Measurements from ENCODE around the gene FBLIM1.

Gene FBLIM1

DNA sequence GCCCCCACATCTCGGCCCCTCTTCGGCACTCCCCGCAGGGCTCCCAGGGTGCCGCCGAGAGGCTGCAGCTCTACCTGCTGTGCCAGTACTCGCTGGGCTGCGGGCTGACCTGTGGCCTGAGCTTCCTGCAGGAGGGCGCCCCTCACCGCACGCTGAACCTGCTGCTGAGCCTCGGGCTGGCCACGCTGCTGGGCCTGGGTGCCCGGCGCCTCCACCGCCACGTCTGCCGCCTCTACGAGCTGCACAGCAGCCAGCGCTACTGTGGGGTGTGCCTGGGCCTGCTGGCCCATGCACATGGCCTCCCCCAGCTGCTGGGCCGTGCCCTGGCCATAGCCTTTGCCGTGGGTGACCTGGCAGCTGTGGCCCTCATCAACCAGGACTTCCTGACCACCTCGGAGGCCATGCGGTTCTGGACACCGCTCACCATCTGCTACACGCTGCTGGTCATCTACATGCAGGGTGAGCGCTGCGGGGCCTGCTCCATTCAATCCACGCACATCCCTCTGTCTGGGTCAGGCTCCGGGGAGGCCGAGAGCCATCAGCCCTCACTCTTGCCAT is 14.4 kb upstream of the FBLIM1 start:
- H3K4me3 ChIP-seq (ENCODE audit: low read depth, low read length) = no peak overlapping the region

DNA sequence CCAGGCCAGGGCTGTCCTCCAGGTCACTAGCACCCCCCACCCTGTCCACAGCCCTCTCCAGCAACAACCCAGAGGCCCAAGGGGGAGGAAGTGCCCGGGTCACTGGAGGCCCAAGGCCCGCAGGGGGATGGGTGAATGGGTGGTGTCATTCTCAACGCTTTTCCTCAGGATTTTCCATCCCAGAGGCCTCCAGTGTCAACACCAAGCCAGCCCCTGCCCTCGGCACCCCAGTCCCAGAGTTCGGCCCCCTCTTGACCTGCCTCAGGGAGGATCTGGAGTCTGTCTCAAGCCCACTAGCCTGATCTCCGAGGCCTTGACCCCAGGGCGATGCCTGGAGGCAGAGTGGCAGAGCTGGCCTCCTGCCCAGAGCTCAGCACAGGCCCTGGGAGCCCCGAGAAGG is 11.2 kb upstream of the FBLIM1 start:
- no peak overlapping the region for H3K4me3 ChIP-seq (ENCODE audit: low read depth, low read length)

DNA sequence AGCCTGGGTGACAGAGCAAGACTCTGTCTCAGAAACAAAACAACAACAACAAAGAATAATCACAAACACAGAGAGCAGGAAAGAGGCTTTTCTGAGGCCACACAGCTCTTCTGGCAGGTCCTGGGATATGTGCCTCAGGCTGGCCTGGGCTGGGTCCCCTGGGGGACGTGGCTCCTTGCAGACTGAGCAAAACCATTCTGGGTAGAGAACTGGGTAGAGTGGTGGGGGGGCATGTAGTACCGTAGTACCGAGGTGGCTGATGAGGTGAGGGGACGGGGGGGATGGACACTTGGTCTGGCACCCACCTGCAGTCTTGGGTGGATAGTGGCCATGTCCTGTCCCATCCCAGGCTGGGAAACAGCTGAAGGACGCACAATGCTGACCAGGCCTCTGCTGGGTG is 10.3 kb upstream of the FBLIM1 start:
- no peak overlapping the region for H3K4me3 ChIP-seq (ENCODE audit: low read depth, low read length)

DNA sequence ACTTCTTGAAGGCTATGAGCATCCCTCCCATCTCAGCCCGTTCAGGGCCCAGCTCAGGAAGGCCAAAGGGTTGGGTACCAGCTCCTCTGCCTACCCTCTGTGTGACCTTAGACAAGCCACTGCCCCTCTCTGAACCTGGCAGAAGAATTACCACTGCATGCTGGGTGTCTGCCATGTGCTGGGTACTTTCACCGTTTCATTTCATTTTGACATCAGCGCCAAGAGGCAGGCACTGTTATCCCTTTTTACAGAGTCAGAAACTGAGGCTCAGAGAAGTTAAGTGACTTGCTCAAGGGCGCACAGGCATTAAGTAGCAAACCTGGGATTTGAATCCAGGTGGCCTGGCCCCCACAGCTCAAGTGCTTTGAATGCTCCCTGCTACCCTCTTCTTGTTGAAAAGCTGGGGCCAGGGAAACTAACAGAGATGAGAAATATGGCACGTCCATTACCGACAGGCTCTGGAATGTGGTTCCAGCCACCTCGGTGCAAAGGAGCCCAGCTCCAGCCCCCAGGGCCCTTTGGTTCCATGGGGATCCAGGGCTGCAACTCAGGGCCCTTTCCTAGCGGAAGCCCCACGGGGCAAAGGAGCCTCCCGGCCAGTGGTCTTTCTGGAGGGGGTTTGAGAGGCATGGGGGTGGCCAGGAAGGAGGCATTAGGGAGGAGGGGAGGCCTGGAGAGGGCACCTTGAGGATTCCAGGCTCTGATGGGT is 9.8 kb upstream of the FBLIM1 start:
- no peak overlapping the region for H3K4me3 ChIP-seq (ENCODE audit: low read depth, low read length)

DNA sequence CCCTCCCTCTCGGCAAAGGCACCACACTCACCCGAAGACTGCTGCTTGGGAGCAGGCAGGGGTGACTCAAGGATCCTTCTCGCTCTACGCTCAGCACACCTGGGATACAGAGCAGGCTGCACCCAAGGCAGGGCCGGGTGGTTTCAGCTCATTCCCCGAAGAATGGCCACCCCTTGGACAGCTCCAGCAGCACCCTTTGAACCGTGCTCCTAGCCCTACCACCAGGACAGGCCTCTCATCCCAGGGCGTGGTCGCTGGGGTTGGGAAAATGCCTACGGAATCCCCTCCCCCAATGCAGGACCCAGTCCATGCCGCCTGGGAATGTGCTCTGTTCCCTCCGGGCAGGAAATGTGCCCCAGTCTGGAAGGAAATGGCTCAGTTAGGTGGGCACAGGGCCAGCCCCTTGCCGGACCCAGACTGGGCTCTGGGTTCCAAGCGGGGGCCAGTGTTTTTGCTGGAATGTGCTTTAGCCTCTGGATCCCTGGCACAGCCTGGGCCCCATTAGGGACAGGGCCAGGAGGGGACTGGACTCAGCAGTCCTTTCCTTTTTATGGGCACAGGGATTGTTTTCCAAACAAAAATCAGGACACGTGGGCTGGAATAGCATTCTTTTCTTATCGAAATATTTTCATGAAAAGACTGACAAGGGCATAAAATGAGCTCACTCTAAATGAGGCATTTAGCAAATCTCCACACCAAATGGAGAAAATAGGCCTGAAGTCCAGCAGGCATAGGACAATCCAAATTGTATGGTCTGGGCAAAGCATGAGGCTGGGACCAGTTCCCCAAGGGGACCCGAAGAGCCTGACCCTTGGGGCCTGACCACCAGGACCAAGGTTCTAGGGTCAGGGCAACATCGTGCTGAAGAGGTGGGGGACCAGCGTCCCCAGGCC is 8.9 kb upstream of the FBLIM1 start:
- no peak overlapping the region for H3K4me3 ChIP-seq (ENCODE audit: low read depth, low read length)

DNA sequence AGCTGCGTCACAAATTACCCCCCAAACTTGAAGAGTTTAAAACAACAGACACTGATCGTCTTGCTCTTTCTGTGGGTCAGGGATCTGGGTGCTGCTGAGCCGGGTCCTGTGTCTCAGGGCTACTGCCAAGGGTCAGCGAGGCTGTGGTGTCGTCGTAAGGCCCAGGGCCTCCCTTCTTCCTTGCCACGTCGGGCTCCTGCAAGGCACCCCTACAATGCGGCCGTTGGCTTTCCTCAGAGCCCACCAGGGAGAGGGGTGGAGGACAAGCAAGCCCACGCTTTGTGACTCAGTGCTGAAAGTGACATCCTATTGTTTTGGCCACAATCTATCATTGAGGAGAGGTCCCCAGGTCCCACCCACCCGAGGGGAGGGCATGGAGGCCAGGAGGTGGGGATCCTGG is 7.7 kb upstream of the FBLIM1 start:
- no peak overlapping the region for H3K4me3 ChIP-seq (ENCODE audit: low read depth, low read length)

DNA sequence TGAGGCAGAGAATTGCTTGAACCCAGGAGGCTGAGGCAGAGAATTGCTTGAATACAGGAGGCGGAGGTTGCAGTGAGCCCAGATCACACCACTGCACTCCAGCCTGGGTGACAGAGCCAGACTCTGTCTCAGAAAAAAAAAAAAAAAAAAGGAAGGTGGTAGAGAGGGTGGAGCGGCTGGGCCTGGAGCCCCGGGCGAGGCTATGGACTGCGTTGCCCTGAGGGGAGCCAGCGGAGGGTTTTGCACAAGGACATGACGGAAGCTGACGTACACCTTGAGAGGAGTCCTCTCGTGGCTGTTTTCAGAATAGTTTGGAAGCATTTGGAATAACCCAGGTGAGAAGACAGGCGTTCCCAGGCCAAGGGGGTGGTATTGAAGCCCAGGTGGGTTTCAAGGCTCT is 6.9 kb upstream of the FBLIM1 start:
- no peak overlapping the region for H3K4me3 ChIP-seq (ENCODE audit: low read depth, low read length)

DNA sequence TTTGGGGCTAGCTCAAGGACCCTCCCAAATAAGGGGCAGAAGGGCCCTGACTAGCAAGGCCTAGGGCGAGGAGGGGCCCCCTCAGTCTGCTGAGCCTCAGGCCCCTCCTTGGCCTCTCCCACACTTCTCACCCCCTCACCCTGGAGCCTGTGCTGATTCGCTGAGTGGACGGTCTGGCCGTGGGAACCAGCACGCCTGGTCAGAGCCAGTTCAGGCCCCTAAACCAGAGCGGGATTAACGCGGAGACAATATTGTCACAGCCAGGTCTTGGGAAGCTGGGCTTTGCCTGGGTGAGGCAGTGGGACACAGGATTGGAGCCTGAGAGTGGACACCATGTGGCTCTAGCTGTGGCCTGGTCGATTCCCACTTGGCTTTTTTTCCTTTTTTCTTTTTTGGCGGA is 4.8 kb upstream of the FBLIM1 start:
- H3K4me3 ChIP-seq (ENCODE audit: low read depth, low read length) = no peak overlapping the region

DNA sequence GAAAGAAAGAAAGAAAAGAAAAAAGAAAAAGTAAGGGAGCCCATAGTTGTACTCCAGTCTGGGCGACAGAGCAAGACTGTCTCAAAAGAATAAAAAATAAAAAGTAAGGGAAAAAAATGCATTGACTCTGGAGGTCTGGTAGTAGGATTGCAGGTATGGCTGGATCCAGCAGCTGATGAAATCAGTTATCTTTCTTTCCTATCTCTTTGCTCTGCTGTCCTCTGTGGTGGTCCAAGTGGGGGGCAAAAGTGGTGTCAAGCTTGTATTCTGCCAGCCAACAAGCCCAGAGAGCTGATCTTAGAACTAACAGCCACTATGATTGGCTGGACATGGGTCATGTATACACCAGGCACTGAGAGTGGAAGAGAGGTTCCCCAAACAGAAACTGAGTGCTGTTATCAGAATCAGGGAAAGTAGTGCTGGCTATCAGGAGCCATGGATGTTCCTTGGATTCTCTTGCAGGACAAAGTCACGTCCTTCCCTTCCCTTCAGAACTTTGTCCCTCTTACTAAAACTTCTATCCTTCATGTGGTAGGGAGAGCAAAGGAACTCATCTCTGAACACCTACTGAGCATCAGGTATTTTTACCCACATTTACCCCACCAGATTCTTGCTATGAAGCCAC is 3.5 kb upstream of the FBLIM1 start:
- no peak overlapping the region for H3K4me3 ChIP-seq (ENCODE audit: low read depth, low read length)

DNA sequence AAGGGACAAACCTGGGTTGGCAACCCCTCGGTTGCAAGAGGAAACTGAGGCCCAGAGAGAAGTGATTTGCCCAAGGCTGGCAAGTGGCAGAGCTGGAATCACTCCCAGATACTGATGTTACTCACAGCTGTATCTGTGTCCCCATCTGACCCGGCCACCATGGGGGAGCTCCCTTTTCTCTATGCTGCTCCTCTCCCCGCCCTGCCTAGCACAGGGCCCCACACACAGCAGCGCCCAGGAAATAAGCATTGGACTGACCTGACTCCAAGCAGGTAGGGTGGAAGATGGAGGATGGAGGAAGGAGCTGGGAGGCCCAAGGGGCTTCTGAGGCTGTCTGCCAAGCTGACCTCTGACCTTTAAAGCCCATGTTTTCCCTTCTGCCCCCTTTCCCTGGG is 3.0 kb upstream of the FBLIM1 start:
- H3K4me3 ChIP-seq (ENCODE audit: low read depth, low read length) = no peak overlapping the region

DNA sequence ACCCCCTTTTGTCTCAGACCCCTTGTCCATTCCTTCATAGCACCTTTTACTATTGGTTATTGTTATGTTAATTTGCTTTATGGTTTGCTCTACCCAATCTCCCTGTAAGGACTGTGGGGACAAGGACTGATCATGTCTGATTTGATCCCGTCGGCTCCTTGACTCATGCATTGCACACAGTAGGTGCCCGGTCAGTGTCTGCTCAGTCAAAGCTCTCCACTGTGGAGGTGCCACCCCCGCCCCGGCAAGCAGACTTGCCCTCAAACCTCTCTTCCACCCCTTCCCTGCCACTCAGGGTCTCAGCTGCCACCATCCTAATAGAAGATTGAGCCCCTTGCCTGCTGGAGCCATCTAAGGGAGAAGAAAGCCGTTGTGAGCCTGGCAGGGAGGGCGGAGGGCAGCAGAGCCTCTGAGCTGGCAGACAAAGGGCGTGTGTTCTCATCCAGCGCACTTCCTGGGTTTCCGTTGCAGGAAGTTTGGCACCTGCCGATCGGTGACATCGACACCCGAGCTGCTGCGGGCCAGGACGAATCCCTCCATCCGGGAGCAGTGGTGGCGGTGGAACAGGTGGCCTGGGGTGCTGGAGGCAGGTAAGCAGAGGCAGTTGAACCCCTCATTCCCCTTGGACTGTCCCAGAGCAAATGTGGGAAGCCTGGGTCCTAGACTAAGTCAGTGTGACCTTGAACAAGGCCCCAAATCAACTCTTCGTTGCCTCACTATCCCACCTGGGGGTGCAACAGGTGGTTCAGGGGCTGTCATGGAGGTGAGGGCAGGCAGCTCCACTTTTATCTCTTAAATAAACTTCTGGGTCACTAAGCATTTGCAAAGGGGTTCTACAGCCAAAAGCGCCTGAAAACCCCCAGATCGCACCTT is 2.2 kb upstream of the FBLIM1 start:
- H3K4me3 ChIP-seq (ENCODE audit: low read depth, low read length) = no peak overlapping the region

DNA sequence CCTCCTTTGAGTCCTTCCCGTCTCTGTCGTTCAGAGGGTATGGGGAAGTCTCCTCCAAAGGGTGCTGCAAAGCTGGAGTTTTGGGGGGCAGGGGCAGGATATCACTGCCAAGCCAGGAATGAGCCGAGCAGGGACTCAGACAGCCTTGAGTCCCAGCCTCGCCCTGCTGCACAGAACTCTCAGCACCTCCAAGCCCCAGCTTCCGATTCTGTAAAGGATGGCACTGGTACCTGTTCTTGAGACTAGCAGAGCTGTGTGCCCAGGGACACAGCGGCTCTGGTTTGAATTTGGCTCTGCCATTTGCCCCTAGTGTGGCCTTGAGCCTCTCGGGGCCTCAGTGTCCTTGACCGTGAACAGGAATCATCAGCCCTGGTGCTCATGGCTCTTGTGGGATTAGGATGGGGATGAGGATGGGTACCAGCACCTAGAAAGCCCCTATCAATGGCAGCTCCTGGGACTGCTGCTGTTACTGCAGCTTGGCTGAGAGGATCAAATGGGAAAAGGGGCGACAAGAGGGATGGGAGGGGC is 1.5 kb upstream of the FBLIM1 start:
- no peak overlapping the region for H3K4me3 ChIP-seq (ENCODE audit: low read depth, low read length)

DNA sequence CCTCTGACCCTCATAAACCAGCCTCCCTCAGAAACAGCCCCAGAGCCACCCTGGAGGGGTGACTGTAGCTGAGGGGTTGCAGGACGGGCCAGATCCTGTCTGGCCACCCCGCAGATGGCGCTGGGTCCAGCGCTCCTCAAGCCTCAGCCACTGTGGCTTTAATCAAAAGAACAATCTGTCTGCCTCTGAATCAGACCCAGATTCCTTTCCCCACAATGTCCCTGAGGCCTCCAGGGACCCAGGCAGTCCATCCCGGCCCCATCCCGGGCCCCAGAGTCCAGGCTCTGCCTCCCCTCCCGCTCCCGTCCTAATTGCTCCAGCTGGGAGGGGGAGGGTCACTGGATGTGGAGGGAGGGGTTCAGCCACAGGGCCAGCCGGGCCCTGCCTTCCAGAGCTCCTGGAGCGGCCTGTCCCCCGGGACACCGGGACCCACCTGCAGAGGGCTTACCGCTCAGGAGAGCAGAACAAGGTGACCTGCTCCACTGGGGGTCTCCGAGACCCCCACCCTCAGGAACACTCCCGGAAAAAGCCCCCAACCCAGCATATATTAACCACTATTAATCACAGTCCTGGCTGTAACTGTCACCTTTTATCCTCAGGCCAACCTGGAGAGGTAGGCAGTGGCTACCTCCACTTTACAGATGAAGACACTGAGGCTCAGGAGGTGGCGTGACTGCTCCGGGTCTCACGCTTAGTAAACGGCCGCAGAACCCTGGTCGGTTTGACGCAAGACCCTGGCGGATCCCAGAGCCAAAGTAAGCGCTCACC is 836 bp upstream of the FBLIM1 start:
- peak overlapping the region; percentile 38 for H3K4me3 ChIP-seq (ENCODE audit: low read depth, low read length)

DNA sequence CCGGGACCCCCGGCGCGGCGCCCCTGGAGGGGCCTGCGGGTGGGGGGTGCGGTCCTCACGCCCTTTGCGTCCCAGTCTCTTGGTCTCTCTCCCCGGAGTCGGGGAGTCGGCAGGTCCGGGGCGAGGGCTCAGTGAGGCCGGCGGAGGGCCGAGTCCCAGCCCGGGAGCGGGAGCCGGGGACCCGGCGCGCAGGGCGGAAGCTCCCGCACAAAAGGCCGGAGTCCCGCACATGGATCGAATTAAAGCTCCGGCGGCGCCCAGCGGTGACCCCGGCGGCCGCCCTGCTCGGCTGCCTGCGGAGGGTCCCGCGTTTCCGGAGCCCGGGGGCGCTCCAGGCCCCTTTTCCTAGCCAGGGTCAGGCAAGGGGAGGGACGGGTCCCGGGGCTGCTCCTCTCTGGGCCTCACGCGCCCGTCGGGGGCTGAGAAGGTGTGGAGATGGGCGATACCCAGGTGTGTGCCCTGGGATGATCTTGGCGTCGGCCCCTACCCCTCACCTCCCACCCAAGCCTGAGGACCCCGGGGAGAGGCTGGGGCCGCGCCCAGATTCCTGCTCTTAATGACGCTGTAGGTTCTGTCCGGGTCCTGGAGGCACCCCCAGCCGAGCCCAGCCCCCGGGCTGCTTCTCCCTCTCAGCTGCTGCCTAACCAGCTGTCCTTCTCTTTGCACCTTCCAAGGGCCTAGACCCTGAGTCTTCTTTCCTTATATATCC is 512 bp downstream of the FBLIM1 start:
- H3K4me3 ChIP-seq (ENCODE audit: low read depth, low read length) = peak overlapping the region; percentile 75

DNA sequence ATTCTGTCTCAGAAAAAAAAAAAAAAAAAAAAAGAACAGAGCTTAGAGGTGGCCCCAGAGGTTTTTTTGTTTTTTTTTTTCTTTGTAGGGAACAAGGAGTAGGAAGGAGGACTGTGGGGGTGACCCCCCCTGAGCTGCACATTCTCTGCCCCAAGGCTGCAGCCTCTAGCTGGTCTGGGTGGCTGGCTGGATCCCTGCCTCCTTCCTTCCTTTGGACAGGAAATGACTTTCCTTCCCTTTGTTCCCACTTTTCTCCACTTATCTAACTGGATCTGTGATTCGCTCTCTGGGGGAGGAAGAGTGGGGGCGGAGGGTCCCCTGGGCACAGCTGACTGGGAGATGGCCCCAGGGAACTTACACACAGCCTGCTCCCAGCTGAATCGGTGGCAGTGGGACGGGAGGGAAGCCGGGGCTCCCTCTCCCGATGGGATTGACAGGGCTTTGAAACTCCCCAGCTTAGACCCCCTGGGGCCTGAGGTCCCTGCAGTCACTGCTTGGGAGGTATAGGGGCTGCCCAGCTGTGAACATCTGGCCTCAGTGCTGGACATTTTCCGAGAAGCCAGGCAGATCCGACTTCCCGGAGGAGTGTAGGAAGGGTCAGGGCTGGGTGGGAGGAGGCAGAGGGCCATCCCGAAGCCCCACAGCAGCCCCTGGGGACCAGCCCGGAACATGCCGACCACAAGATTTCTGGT is 2.1 kb downstream of the FBLIM1 start:
- H3K4me3 ChIP-seq (ENCODE audit: low read depth, low read length) = no peak overlapping the region

DNA sequence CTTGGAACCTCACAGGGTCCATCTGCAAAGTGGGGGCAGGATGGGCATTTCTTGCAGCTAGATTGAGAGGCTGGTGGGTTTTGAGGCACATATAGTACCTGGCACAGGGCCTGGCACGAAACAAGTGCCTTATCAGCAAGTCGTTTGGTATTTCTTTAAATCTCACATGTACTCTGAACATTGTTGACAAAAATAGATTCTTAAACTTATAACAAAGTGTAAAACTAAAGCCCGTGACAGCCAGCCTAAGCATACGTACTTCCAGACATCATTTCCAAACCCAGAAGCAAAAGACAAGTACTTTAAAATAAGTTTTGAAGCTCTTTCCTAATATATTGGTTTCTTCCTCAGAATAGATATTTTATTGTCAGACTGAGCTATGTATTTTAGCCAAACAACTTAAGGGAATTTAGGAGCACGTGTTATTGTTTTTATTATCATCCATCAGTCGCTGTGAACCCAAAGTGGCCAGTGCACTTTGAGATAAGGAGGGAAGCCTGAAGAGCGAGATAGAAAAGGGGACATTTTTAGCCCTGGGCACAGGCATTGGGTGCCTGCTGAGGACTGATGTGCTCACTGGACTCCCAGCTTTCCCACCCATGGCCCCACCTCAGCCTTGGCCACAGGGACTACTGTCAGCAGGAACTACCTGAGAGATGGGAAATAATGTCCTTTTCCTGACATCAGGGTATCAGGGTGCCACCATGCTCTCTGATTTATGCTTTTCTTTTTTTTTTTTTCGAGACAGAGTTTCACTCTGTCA is 3.0 kb downstream of the FBLIM1 start:
- H3K4me3 ChIP-seq (ENCODE audit: low read depth, low read length) = no peak overlapping the region

DNA sequence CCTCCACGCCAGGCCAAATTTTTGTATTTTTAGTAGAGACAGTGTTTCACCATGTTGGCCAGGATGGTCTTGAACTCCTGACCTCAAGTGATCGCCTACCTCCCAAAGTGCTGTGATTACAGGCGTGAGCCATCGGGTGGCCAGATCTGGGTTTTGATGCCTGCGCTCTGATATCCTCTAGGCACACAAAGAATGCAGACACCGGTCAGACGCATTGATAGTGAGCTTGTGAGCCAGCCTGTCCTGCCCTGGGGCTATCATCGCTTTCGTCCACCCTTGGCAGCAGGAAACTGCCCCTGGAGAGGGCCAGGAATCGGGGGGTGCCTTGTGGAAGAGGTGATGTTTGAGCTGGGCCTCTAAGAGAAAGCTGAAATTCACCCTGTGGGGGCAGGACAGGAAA is 4.0 kb downstream of the FBLIM1 start:
- H3K4me3 ChIP-seq (ENCODE audit: low read depth, low read length) = no peak overlapping the region

DNA sequence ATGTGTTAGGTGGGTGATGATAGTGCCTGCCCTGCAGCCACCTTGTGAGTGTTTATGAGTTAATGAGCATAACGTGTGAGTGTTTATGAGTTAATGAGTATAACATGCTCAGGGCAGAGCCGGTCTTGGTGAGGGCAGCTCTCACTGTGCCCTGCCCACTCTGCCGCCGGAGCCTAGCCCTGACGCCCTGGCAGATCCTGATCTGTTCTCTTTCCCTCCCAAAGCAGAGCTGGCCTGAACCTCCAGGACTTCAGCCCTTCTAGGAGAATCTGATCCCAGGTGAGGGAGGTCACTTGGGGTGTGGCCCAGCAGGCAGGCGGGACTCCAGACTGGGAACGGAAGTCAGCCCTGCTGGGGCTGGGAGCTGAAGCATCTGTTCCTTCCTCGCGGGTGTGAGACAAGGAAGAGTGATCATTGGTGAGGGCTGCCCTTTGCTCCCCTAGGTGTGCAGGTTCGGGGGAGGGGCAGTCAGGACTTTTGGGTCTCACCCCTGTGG is 5.7 kb downstream of the FBLIM1 start:
- H3K4me3 ChIP-seq (ENCODE audit: low read depth, low read length) = no peak overlapping the region
